Spleen (tissue), 11 donors: ENCODE results near the gene PPP2R3B. TPM values are rescaled to one million over a fixed set of nuclear protein-coding genes. Genes with fewer than 3 reads are reported as not detected.
A peak's percentile ranks its signal among the peaks of the same experiment; 100 is the strongest.
"Not testable (repeated sequence)": the region's sequence is repeated elsewhere in the genome, so short reads cannot be mapped to it uniquely, and the experiment has no call there.

Experiments used
- DNase-seq: peaks from one replicate; pipeline ENCODE4 v3.0.0-alpha.2; 2020
- H3K27ac ChIP-seq, 8 donors: fragments of 200-600 bp; sonication (generic) in 7 of 8; 1 replicate in 4 of 8; 2 replicates in 4 of 8; pipeline versions ENCODE4 v1.5.0 to v1.8.0; 2016 to 2021; ENCODE audit warnings: inconsistent platforms in 4 of 8, mild to moderate bottlenecking in 4 of 8, moderate library complexity in 1 of 8
- H3K27me3 ChIP-seq, 7 donors: fragments of 200-600 bp; sonication (generic) in 6 of 7; replicated peaks in 1 of 7; 1 replicate in 4 of 7; 2 replicates in 3 of 7; pipeline versions ENCODE4 v1.5.0 to v1.8.0; 2016 to 2021; ENCODE audit warnings: inconsistent platforms in 3 of 7, mild to moderate bottlenecking in 1 of 7
- H3K36me3 ChIP-seq, 6 donors: fragments of 200-600 bp; sonication (generic) in 5 of 6; 1 replicate in 4 of 6; 2 replicates in 2 of 6; pipeline versions ENCODE4 v1.5.0 to v1.8.0; 2016 to 2021; ENCODE audit warnings: inconsistent platforms in 2 of 6
- H3K4me1 ChIP-seq, 6 donors: fragments of 200-600 bp; sonication (generic) in 5 of 6; 1 replicate in 3 of 6; 2 replicates in 3 of 6; pipeline versions ENCODE4 v1.5.0 to v1.8.0; 2016 to 2021; ENCODE audit warnings: inconsistent platforms in 3 of 6
- H3K4me3 ChIP-seq, 8 donors: fragments of 200-600 bp; sonication (generic) in 7 of 8; 1 replicate in 4 of 8; 2 replicates in 4 of 8; pipeline versions ENCODE4 v1.5.0 to v1.8.0; 2016 to 2021; ENCODE audit warnings: inconsistent platforms in 4 of 8, mild to moderate bottlenecking in 4 of 8, moderate library complexity in 2 of 8
- H3K9me3 ChIP-seq, 8 donors: fragments of 200-600 bp; sonication (generic) in 7 of 8; 1 replicate in 4 of 8; 2 replicates in 4 of 8; pipeline versions ENCODE4 v1.5.0 to v1.8.0; 2016 to 2021; ENCODE audit warnings: inconsistent platforms in 4 of 8
- CTCF ChIP-seq, 11 experiments: fragments of 200-600 bp in 7 of 11; fragments of 450-650 bp in 4 of 11; sonication (generic) in 4 of 11; IDR thresholded peaks in 8 of 11; conservative IDR thresholded peaks in 3 of 11; 1 replicate in 7 of 11; 2 replicates in 4 of 11; pipeline versions ENCODE4 v1.4.0 to v1.8.0; 2016 to 2021; ENCODE audit warnings: antibody characterized with exemption in 11 of 11, inconsistent platforms in 4 of 11, mild to moderate bottlenecking in 1 of 11
- POLR2A ChIP-seq, 3 donors: fragments of 450-650 bp; IDR thresholded peaks; one replicate each; pipeline ENCODE4 v1.5.1; 2017; ENCODE audit warnings: antibody characterized with exemption in 3 of 3, mild to moderate bottlenecking in 1 of 3
- POLR2AphosphoS5 ChIP-seq, 3 donors: sonication (generic); formaldehyde crosslinking; IDR thresholded peaks; one replicate each; pipeline ENCODE4 v1.5.1; 2017; ENCODE audit warnings: antibody characterized with exemption in 3 of 3
- WGBS, 5 donors: extraction: QIAGEN DNeasy Blood & Tissue Kit in 3 of 5; methylation state at CpG; one replicate each; pipeline versions ENCODE4 v1.1.5 to v1.1.7; 2013 to 2018; 5-methylcytosine and 5-hydroxymethylcytosine counted together
- intact Hi-C: fragments of 100-400 bp; cut with DNase I; formaldehyde crosslinking; loops from one replicate; pipeline ENCODE4 v1.15.0; 2023; ENCODE audit warnings: low total_unique reads
- polyA plus RNA-seq, 3 donors: library from polyadenylated mRNA; stranded (reverse); fragments of 200-250 nt; gene quantifications; one replicate each; pipeline ENCODE4 v1.2.1, GENCODE V29; 2013
- total RNA-seq, 7 donors: library from RNA; depleted of rRNA in 3 of 7; stranded (reverse); fragments of >200 nt in 3 of 7; fragmentation: NEBNext Ultra II Directional in 4 of 7; extraction: Animal tissue kit (Norgen Biotek cat#: 25700) in 4 of 7; gene quantifications; one replicate each; pipeline versions ENCODE4 v1.1.0 to v1.2.1, GENCODE V29; 2016 to 2021
- donor health status: healthy with polysubstance abuse.
- donor health status: DM: no; HTN: no; CAD: no; lungs with moderate emphysema.
- donor health status: DM: no; HTN: no; CAD: no.
- donor health status: Bipolar disorder and iron deficiency.
- donor health status: healthy.
- donor health status: DM: no; HTN: no; CAD: no.
- donor health status: DM: yes; HTN: yes; CAD: no.

The PPP2R3B gene
- total and polyA plus RNA-seq, 10 donors: 12.6 to 62.2 (median 26.9) TPM

GRCh38 chrX:329291-329910 is 57.3 kb downstream of the PPP2R3B start:
- TF ChIP-seq POLR2A (IDR thresholded peaks at IDR 0.05) (no peak), POLR2AphosphoS5 (IDR thresholded peaks at IDR 0.05) (no peak), CTCF (IDR thresholded peaks at IDR 0.05 in 8 of 11, conservative IDR thresholded peaks at IDR 0.05 in 3 of 11) (no peak)
- Histone ChIP-seq H3K4me3 (no peak overlapping the region), H3K9me3 (no peaks in the 10 kb centered on the region), H3K27me3 (peaks cover 4 to 31% (median 23%) of the 10 kb centered on the region in 7 donors), H3K27ac (no peak overlapping the region), H3K4me1 (peaks cover 4 to 18% (median 11%) of the 10 kb centered on the region in 6 donors), H3K36me3 (peaks cover 0 to 22% (median 12%) of the 10 kb centered on the region in 6 donors)
- DNase-seq: peak; percentile 49
- intact Hi-C loops: no loop called here
- WGBS, 5 donors: 85 to 94% (median 89%) methylated on average over 9 to 17 of the region's 23 CpGs

- intact Hi-C loops: no loop called here
- H3K9me3 ChIP-seq: no peaks in the 10 kb centered on the region
- peaks cover 0 to 4% (median 1%) of the 10 kb centered on the region in 6 donors for H3K36me3 ChIP-seq
- H3K4me1 ChIP-seq: peaks cover 7 to 25% (median 16%) of the 10 kb centered on the region in 6 donors
- H3K27me3 ChIP-seq: peaks cover 4 to 36% (median 23%) of the 10 kb centered on the region in 7 donors
- TF ChIP-seq CTCF (IDR thresholded peaks at IDR 0.05 in 8 of 11, conservative IDR thresholded peaks at IDR 0.05 in 3 of 11): no peak
- peak in 1 of 3 donors; percentile 12 for TF ChIP-seq POLR2AphosphoS5 (IDR thresholded peaks at IDR 0.05)
- H3K4me3 ChIP-seq: no peak overlapping the region
- H3K27ac ChIP-seq: no peak overlapping the region
- 88 to 90% (median 89%) methylated on average over 23 to 33 of the region's 33 CpGs for WGBS, 5 donors
- DNase-seq: peak; percentile 71
These were observed 59.0 kb downstream of the PPP2R3B start for GRCh38 chrX:327660-328126.

GRCh38 chrX:324664-325063 is 62.0 kb downstream of the PPP2R3B start:
- WGBS, 5 donors: 51 to 72% (median 65%) methylated on average over 14 of the region's 14 CpGs
- H3K4me3 ChIP-seq, H3K27ac ChIP-seq, intact Hi-C loops, H3K9me3 ChIP-seq, H3K36me3 ChIP-seq: not testable (repeated sequence)
- Histone ChIP-seq H3K27me3 (peaks cover 0 to 14% (median 0%) of the 10 kb centered on the region in 7 donors), H3K4me1 (peaks cover 11 to 23% (median 18%) of the 10 kb centered on the region in 6 donors)
- peak; percentile 69 for DNase-seq
- TF ChIP-seq CTCF (IDR thresholded peaks at IDR 0.05 in 8 of 11, conservative IDR thresholded peaks at IDR 0.05 in 3 of 11): peak in 1 of 11 experiments; percentile 9

- peak; percentile 84 for DNase-seq
- WGBS, 5 donors: 56 to 85% (median 81%) methylated on average over 24 to 38 of the region's 38 CpGs
- peaks cover 11 to 27% (median 20%) of the 10 kb centered on the region in 6 donors for H3K4me1 ChIP-seq
- H3K36me3 ChIP-seq: no peaks in the 10 kb centered on the region
- H3K27ac ChIP-seq: no peak overlapping the region
- peak overlapping the region in 1 of 8 donors; percentile 20 for H3K4me3 ChIP-seq
- peaks cover 0 to 14% (median 0%) of the 10 kb centered on the region in 7 donors for H3K27me3 ChIP-seq
- TF ChIP-seq CTCF (IDR thresholded peaks at IDR 0.05 in 8 of 11, conservative IDR thresholded peaks at IDR 0.05 in 3 of 11): peak in 2 of 11 experiments; percentile 11 to 22
- TF ChIP-seq POLR2AphosphoS5 (IDR thresholded peaks at IDR 0.05): peak in 1 of 3 donors; percentile 51
- no peak for TF ChIP-seq POLR2A (IDR thresholded peaks at IDR 0.05)
- no peaks in the 10 kb centered on the region for H3K9me3 ChIP-seq
- intact Hi-C loops: no loop called here
These were observed 62.7 kb downstream of the PPP2R3B start for GRCh38 chrX:323721-324628.
